Muscle layer of colon (tissue), 2 donors: Measurements from ENCODE around the gene RBM4.

Experiments
- H3K27ac ChIP-seq: one replicate; pipeline ENCODE4 v1.7.0; 2013; ENCODE audit warnings: low read depth, mild to moderate bottlenecking, low read length, moderate library complexity
- H3K27me3 ChIP-seq, 2 donors: one replicate each; pipeline ENCODE4 v1.7.0; 2013; ENCODE audit warnings: low read length in 2 of 2, mild to moderate bottlenecking in 2 of 2; ENCODE audit not compliant: insufficient read depth in 2 of 2, control insufficient read depth in 1 of 2
- H3K36me3 ChIP-seq: one replicate; pipeline ENCODE4 v1.7.0; 2013; ENCODE audit warnings: mild to moderate bottlenecking, low read length; ENCODE audit not compliant: insufficient read depth
- H3K4me1 ChIP-seq: one replicate; pipeline ENCODE4 v1.7.0; 2013; ENCODE audit warnings: mild to moderate bottlenecking, low read length; ENCODE audit not compliant: insufficient read depth
- H3K4me3 ChIP-seq, 2 donors: one replicate each; pipeline ENCODE4 v1.7.0; 2013; ENCODE audit warnings: low read length in 2 of 2, low read depth in 1 of 2, mild to moderate bottlenecking in 1 of 2, moderate library complexity in 1 of 2
- H3K9ac ChIP-seq: one replicate; pipeline ENCODE4 v1.7.0; 2013; ENCODE audit warnings: low read length
- H3K9me3 ChIP-seq: one replicate; pipeline ENCODE4 v1.7.0; 2013; ENCODE audit warnings: mild to moderate bottlenecking, low read length
- donor health status: abdominal sarcoma.
- donor health status: Adenocarcinoma of cecum.

Gene RBM4

DNA sequence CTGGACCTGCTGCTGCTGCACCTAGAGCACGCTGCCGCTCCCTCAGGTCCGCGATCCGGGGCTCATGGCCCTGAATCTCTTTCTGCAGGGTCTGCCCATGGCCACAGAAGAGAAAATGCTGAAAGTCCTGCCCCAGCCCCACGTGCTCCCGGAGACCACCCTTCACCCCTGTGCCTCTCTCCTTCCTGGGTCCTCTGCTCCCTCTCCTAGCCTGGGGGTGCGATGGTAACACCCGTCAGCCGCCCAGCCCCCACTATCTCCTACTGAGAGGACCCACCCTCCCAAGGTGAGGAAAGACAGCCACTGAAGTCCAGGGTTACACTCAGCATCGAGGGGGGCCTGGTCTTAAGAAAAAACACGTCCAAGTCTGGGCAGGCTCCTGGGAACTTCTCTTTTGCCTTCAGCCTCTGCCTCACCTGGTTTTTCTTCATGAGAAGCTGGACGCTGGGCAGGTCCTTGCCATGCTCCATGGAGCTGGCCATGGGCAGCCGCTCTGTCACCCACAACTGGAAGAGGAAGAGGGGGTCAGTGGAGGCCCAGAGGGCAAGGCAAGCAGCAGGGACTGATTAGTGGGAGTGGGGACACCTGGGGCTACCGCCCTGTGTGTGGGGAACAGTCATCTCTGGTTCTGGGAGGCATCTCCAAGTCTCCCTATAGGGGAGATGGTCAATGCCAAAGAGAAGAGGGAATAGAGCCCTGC lies 55.0 kb downstream of the RBM4 start:
- no peak overlapping the region for H3K27ac ChIP-seq
- H3K4me1 ChIP-seq: no peaks in the 10 kb centered on the region
- H3K9me3 ChIP-seq: no peaks in the 10 kb centered on the region
- no peaks in the 10 kb centered on the region for H3K36me3 ChIP-seq
- no peaks in the 10 kb centered on the region for H3K27me3 ChIP-seq
- H3K9ac ChIP-seq: no peak overlapping the region
- H3K4me3 ChIP-seq: no peak overlapping the region

DNA sequence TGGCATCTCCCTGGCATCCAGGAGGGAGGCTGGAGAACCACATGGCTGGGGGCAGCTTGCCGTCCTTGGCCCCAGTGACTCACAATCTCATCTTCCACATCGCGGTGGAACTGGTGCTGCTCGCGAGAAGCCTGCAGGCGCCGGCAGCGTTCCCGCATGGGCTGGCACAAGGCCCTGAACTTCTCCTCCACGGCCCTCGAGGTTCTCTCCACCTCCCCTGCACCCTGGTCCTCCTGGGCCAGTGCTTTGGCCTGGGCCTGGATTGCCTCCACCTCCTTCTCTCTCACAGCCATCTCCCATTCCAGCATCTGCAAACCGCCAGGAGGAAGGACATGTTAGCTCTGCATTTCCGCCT lies 55.5 kb downstream of the RBM4 start:
- H3K9me3 ChIP-seq: no peaks in the 10 kb centered on the region
- H3K9ac ChIP-seq: no peak overlapping the region
- no peaks in the 10 kb centered on the region for H3K27me3 ChIP-seq
- H3K36me3 ChIP-seq: no peaks in the 10 kb centered on the region
- H3K4me3 ChIP-seq: no peak overlapping the region
- no peaks in the 10 kb centered on the region for H3K4me1 ChIP-seq
- no peak overlapping the region for H3K27ac ChIP-seq

DNA sequence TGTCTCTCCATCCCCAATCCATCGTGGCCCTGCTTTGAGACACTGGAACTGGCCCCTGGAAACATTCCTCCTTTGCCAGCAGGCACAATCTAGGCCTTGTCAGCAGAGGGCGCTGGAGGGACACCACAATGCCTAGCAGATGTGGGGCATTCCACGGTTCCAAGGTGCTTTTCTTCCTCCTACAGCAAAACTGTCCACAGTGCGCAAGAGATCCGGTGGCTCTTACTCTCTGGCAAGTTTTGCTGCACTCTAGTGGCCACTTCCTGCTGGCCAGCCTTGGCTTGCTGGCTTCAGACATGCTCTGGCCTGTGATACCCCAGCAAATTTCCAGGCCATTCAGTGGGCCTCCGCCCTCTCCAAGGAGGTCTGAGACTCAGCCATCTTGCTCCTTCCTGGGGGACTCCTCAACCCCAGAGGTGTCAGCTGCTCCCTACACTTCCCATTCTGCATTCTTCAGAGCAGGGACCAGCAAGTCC lies 56.3 kb downstream of the RBM4 start:
- H3K36me3 ChIP-seq: no peaks in the 10 kb centered on the region
- no peak overlapping the region for H3K27ac ChIP-seq
- H3K4me3 ChIP-seq: no peak overlapping the region
- no peaks in the 10 kb centered on the region for H3K4me1 ChIP-seq
- H3K9me3 ChIP-seq: no peaks in the 10 kb centered on the region
- no peaks in the 10 kb centered on the region for H3K27me3 ChIP-seq
- no peak overlapping the region for H3K9ac ChIP-seq
